ENCODE results near the gene PEDS1. TPM values are rescaled to one million over a fixed set of nuclear protein-coding genes. Genes with fewer than 3 reads are reported as not detected.
A peak's percentile ranks its signal among the peaks of the same experiment; 100 is the strongest.

The PEDS1 gene
- total and polyA plus RNA-seq, 2 of the 13 experiments (the other 11 are each of a cell fraction or from before 2014, with no cell fraction given): 30.5 to 93.9 TPM

GRCh38 chr20:50187403-50188051 lies 34.0 kb upstream of the PEDS1 start (continued):
- TF ChIP-seq ZNF44 (CRISPR knock-in tag; IDR thresholded peaks at IDR 0.05): no peak
- no peak for TF ChIP-seq MBD4 (IDR thresholded peaks at IDR 0.05; ENCODE audit: borderline replicate concordance, low read length)
- peak; percentile 85 for TF ChIP-seq GATAD2A (CRISPR knock-in tag; IDR thresholded peaks at IDR 0.05)
- no peak for TF ChIP-seq ZNF713 (CRISPR knock-in tag; IDR thresholded peaks at IDR 0.05)
- no peak for TF ChIP-seq RBM22 (optimal IDR thresholded peaks at IDR 0.05; ENCODE audit: low read length)
- no peak for TF ChIP-seq DZIP1 (CRISPR knock-in tag; IDR thresholded peaks at IDR 0.05)
- TF ChIP-seq THAP11 (CRISPR knock-in tag; IDR thresholded peaks at IDR 0.05): peak; percentile 72
- TF ChIP-seq ZBTB46 (CRISPR knock-in tag; IDR thresholded peaks at IDR 0.05; ENCODE audit: borderline replicate concordance): no peak
- no peak for TF ChIP-seq AKAP8 (CRISPR knock-in tag; IDR thresholded peaks at IDR 0.05)
- TF ChIP-seq ZNF225 (CRISPR knock-in tag; IDR thresholded peaks at IDR 0.05): no peak; the same call in 1 of the 2 replicates
- TF ChIP-seq U2AF1 (optimal IDR thresholded peaks at IDR 0.05; ENCODE audit: low read depth, low read length): peak; percentile 17
- no peak; the same call in 1 of the 2 replicates for TF ChIP-seq HNF1B (CRISPR knock-in tag; IDR thresholded peaks at IDR 0.05)
- peak; percentile 76 for TF ChIP-seq TARDBP (CRISPR knock-in tag; IDR thresholded peaks at IDR 0.05)
- TF ChIP-seq ZNF7 (CRISPR knock-in tag; IDR thresholded peaks at IDR 0.05): no peak
- no peak for TF ChIP-seq ZNF136 (CRISPR knock-in tag; IDR thresholded peaks at IDR 0.05; ENCODE audit: low read depth)
- 0 out of 2 replicates have a peak, but pooled peaks have one; percentile 16 for TF ChIP-seq ZNF747 (CRISPR knock-in tag; IDR thresholded peaks at IDR 0.05; ENCODE audit: borderline replicate concordance)
- TF ChIP-seq WIZ (CRISPR knock-in tag; IDR thresholded peaks at IDR 0.05): no peak
- TF ChIP-seq, protein P1, sequence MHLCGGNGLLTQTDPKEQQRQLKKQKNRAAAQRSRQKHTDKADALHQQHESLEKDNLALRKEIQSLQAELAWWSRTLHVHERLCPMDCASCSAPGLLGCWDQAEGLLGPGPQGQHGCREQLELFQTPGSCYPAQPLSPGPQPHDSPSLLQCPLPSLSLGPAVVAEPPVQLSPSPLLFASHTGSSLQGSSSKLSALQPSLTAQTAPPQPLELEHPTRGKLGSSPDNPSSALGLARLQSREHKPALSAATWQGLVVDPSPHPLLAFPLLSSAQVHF (CRISPR knock-in tag; IDR thresholded peaks at IDR 0.05): no peak
- no peak for TF ChIP-seq RELA (CRISPR knock-in tag; IDR thresholded peaks at IDR 0.05)
- no peak for TF ChIP-seq THYN1 (CRISPR knock-in tag; IDR thresholded peaks at IDR 0.05; ENCODE audit: borderline replicate concordance, low read depth)
- no peak for TF ChIP-seq SMARCE1 (IDR thresholded peaks at IDR 0.05; ENCODE audit: borderline replicate concordance)
- TF ChIP-seq FOXP4 (CRISPR knock-in tag; IDR thresholded peaks at IDR 0.05): no peak
- no peak for TF ChIP-seq ZNF207 (IDR thresholded peaks at IDR 0.05; ENCODE audit: borderline replicate concordance)

All from HepG2 (cell line).